ENCODE measurements around the gene KLHL36. TPM values are rescaled to one million over a fixed set of nuclear protein-coding genes. Genes with fewer than 3 reads are reported as not detected.

KLHL36 gene
- total RNA-seq, 1 donor from 2014 or later: 72.7 TPM

GRCh38 chr16:84680843-84681629, 32.7 kb downstream of the KLHL36 start:
- no peak for TF ChIP-seq CTCF (IDR thresholded peaks at IDR 0.05)
- ChIA-PET CTCF (interaction anchor here (1.2 kb wide), 1 partner anchor 9 kb away, joined by 3 read pairs; no protein-coding TSS in a partner anchor), POLR2A (no interaction called here)
- no peak overlapping the region for H3K4me3 Mint-ChIP-seq
- H3K9me3 Mint-ChIP-seq: no peaks in the 10 kb centered on the region
- peaks cover 19% of the 10 kb centered on the region for H3K27me3 Mint-ChIP-seq
- intact Hi-C loops (cut with micrococcal nuclease): no loop called here
- DNase-seq (no peak), ATAC-seq (ENCODE audit: low read depth) (no peak)
- H3K27ac Mint-ChIP-seq: no peak overlapping the region
- no peaks in the 10 kb centered on the region for H3K4me1 Mint-ChIP-seq
- no peaks in the 10 kb centered on the region for H3K36me3 Mint-ChIP-seq (ENCODE audit: low read depth)

GRCh38 chr16:84683691-84684591, 35.6 kb downstream of the KLHL36 start:
- H3K36me3 Mint-ChIP-seq (ENCODE audit: low read depth): no peaks in the 10 kb centered on the region
- ChIA-PET CTCF (interaction anchor here (2.4 to 3.0 kb wide), 2 partner anchors 11 to 55 kb away, joined by 7 to 12 read pairs; no protein-coding TSS in a partner anchor), POLR2A (no interaction called here)
- no peak overlapping the region for H3K4me3 Mint-ChIP-seq
- H3K4me1 Mint-ChIP-seq: peaks cover 22% of the 10 kb centered on the region
- H3K9me3 Mint-ChIP-seq: no peaks in the 10 kb centered on the region
- H3K27me3 Mint-ChIP-seq: peaks cover 17% of the 10 kb centered on the region
- intact Hi-C loops (cut with micrococcal nuclease): no loop called here
- ATAC-seq (ENCODE audit: low read depth) (no peak), DNase-seq (no peak)
- H3K27ac Mint-ChIP-seq: no peak overlapping the region
- no peak for TF ChIP-seq CTCF (IDR thresholded peaks at IDR 0.05)

GRCh38 chr16:84684592-84684965, 36.3 kb downstream of the KLHL36 start:
- intact Hi-C loops (cut with micrococcal nuclease): no loop called here
- POLR2A ChIA-PET: interaction anchor here (0.6 kb wide), 1 partner anchor 69 kb away, joined by 3 read pairs; no protein-coding TSS in a partner anchor
- no peak for TF ChIP-seq CTCF (IDR thresholded peaks at IDR 0.05)
- ATAC-seq (ENCODE audit: low read depth) (no peak), DNase-seq (no peak)
- Mint-ChIP-seq H3K4me1 (peaks cover 22% of the 10 kb centered on the region), H3K27ac (no peak overlapping the region), H3K27me3 (peaks cover 16% of the 10 kb centered on the region), H3K36me3 (ENCODE audit: low read depth) (no peaks in the 10 kb centered on the region), H3K4me3 (no peak overlapping the region), H3K9me3 (no peaks in the 10 kb centered on the region)
- CTCF ChIA-PET: interaction anchor here (2.4 to 3.0 kb wide), 2 partner anchors 12 to 54 kb away, joined by 7 to 12 read pairs; no protein-coding TSS in a partner anchor

- ChIA-PET POLR2A (interaction anchor here (0.6 kb wide), 1 partner anchor 69 kb away, joined by 3 read pairs; no protein-coding TSS in a partner anchor), CTCF (interaction anchor here (2.4 to 3.0 kb wide), 2 partner anchors 13 to 54 kb away, joined by 7 to 12 read pairs; no protein-coding TSS in a partner anchor)
- intact Hi-C loops (cut with micrococcal nuclease): no loop called here
- Mint-ChIP-seq H3K4me3 (no peak overlapping the region), H3K36me3 (ENCODE audit: low read depth) (no peaks in the 10 kb centered on the region), H3K27ac (no peak overlapping the region), H3K4me1 (peaks cover 22% of the 10 kb centered on the region), H3K9me3 (no peaks in the 10 kb centered on the region), H3K27me3 (peaks cover 13% of the 10 kb centered on the region)
- TF ChIP-seq CTCF (IDR thresholded peaks at IDR 0.05): no peak
- ATAC-seq (ENCODE audit: low read depth): no peak
- no peak for DNase-seq
Observed at GRCh38 chr16:84685210-84685609, 36.9 kb downstream of the KLHL36 start.
